ENCODE results near the gene PIP4K2C. TPM values are rescaled to one million over a fixed set of nuclear protein-coding genes. Genes with fewer than 3 reads are reported as not detected.
"Not testable (repeated sequence)": the region's sequence is repeated elsewhere in the genome, so short reads cannot be mapped to it uniquely, and the experiment has no call there.

PIP4K2C gene
- total and polyA plus RNA-seq, 10 of the 15 experiments (the other 5 are each of a cell fraction or from before 2014, with no cell fraction given) = 4.8 to 25.1 (median 14.9) TPM

DNA sequence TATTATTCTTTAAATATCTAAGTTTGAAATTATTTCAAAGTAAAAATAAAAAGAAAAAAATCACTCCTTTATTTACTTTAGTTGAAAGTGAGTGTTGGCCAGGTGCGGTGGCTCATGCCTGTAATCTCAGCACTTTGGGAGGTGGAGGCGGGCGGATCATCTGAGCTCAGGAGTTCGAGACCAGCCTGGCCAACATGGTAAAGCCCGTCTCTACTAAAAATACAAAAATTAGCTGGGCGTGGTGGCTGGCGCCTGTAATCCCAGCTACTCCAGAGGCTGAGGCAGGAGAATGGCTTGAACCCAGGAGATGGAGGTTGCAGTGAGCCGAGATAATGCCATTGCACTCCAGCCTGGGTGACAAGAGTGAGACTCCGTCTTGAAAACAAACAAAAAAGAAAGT is 45.7 kb downstream of the PIP4K2C start:
- H3K4me1 ChIP-seq (ENCODE audit: control insufficient read depth, insufficient read depth, low read length); BruUV-seq (replicated peaks); ATAC-seq; H3K27me3 ChIP-seq (replicated peaks in 1 of 2; ENCODE audit: control insufficient read depth in 2 of 2, insufficient read depth in 2 of 2, low read length in 1 of 2); intact Hi-C loops (cut with micrococcal nuclease; ENCODE audit: unreplicated experiment); FAIRE-seq; H4K20me1 ChIP-seq (ENCODE audit: control insufficient read depth, insufficient read depth); DNase-seq (ENCODE audit: low read depth, low spot score); POLR2A ChIA-PET; in situ Hi-C loops (cut with MboI); H3K4me3 ChIP-seq; H3K9me3 ChIP-seq (replicated peaks; ENCODE audit: control insufficient read depth, insufficient read depth, low read length); H3K36me3 ChIP-seq (ENCODE audit: control insufficient read depth in 2 of 2, insufficient read depth in 2 of 2, low read length in 1 of 2); H2AFZ ChIP-seq (ENCODE audit: control insufficient read depth, low read depth, low read length); H3K4me2 ChIP-seq (ENCODE audit: control insufficient read depth, insufficient read depth); H3K79me2 ChIP-seq (ENCODE audit: control insufficient read depth, insufficient read depth, low read length); H3K27ac ChIP-seq (ENCODE audit: control insufficient read depth, insufficient read depth); H3K9ac ChIP-seq (ENCODE audit: control insufficient read depth, insufficient read depth, low read length): not testable (repeated sequence)
- SMC1A ChIA-PET (ENCODE audit: uncharacterized antibody, unreplicated experiment) = interaction anchor here (0.7 to 3.1 kb wide), 3 partner anchors 52 to 803 kb away, joined by 3 to 15 read pairs (median 9); no protein-coding TSS in a partner anchor
- WGBS (ENCODE audit: insufficient coverage, insufficient replicate concordance, low lambda C conversion rate, missing lambda C conversion rate) = 66% methylated on average over 9 of the region's 9 CpGs
- CTCF ChIA-PET = interaction anchor here (0.7 to 6.1 kb wide), 3 partner anchors 53 to 161 kb away, joined by 3 to 38 read pairs (median 3); no protein-coding TSS in a partner anchor
- RAD21 ChIA-PET (ENCODE audit: unreplicated experiment) = interaction anchor here (1.3 kb wide), 1 partner anchor 22 kb away, joined by 3 read pairs; no protein-coding TSS in a partner anchor

DNA sequence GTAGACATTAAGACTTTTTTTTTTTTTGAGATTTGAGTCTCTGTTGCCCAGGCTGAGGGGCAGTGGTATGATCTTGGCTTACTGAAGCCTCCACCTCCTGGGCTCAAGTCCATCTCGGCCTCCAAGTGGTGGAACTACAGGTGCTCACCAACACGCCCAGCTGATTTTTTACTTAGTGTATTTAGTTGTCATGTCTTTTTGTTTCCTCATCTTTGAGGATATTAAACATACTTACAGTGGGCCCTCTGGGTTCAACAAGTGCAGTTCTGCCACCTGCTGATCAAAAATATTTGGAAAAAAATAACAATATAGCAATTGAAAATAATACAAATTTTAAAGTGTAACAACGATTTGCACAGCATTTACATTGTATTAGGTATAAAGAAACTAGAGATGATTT is 46.4 kb downstream of the PIP4K2C start:
- CTCF ChIA-PET = interaction anchor here (0.7 to 6.1 kb wide), 4 partner anchors 17 to 182 kb away, joined by 3 to 38 read pairs (median 4); no protein-coding TSS in a partner anchor
- Histone ChIP-seq H4K20me1 (ENCODE audit: control insufficient read depth, insufficient read depth) (no peaks in the 10 kb centered on the region), H3K9ac (ENCODE audit: control insufficient read depth, insufficient read depth, low read length) (no peak overlapping the region), H3K4me1 (ENCODE audit: control insufficient read depth, insufficient read depth, low read length) (no peaks in the 10 kb centered on the region), H3K27me3 (replicated peaks in 1 of 2; ENCODE audit: control insufficient read depth in 2 of 2, insufficient read depth in 2 of 2, low read length in 1 of 2) (no peaks in the 10 kb centered on the region; a peak in 1 of 4 replicates), H3K4me3 (no peak overlapping the region), H3K9me3 (replicated peaks; ENCODE audit: control insufficient read depth, insufficient read depth, low read length) (no peaks in the 10 kb centered on the region), H3K4me2 (ENCODE audit: control insufficient read depth, insufficient read depth) (no peak overlapping the region), H3K27ac (ENCODE audit: control insufficient read depth, insufficient read depth) (no peak overlapping the region), H2AFZ (ENCODE audit: control insufficient read depth, low read depth, low read length) (no peak overlapping the region), H3K36me3 (ENCODE audit: control insufficient read depth in 2 of 2, insufficient read depth in 2 of 2, low read length in 1 of 2) (no peaks in the 10 kb centered on the region), H3K79me2 (ENCODE audit: control insufficient read depth, insufficient read depth, low read length) (no peaks in the 10 kb centered on the region)
- RAD21 ChIA-PET (ENCODE audit: unreplicated experiment) = interaction anchor here (1.1 to 1.3 kb wide), 2 partner anchors 23 to 56 kb away, joined by 3 read pairs; no protein-coding TSS in a partner anchor
- in situ Hi-C loops (cut with MboI) (no loop called here), intact Hi-C loops (cut with micrococcal nuclease; ENCODE audit: unreplicated experiment) (no loop called here)
- TF ChIP-seq SMAD1 (IDR thresholded peaks at IDR 0.05; ENCODE audit: low read depth, partially characterized antibody) (no peak), NR2F1 (conservative IDR thresholded peaks at IDR 0.05) (no peak), STAT1 (conservative IDR thresholded peaks at IDR 0.05) (no peak), IKZF1 (conservative IDR thresholded peaks at IDR 0.05) (no peak), RBBP5 (conservative IDR thresholded peaks at IDR 0.05) (no peak), ZNF384 (IDR thresholded peaks at IDR 0.05; ENCODE audit: borderline replicate concordance, low read depth, low read length) (no peak)
- TF ChIP-seq, protein P1, sequence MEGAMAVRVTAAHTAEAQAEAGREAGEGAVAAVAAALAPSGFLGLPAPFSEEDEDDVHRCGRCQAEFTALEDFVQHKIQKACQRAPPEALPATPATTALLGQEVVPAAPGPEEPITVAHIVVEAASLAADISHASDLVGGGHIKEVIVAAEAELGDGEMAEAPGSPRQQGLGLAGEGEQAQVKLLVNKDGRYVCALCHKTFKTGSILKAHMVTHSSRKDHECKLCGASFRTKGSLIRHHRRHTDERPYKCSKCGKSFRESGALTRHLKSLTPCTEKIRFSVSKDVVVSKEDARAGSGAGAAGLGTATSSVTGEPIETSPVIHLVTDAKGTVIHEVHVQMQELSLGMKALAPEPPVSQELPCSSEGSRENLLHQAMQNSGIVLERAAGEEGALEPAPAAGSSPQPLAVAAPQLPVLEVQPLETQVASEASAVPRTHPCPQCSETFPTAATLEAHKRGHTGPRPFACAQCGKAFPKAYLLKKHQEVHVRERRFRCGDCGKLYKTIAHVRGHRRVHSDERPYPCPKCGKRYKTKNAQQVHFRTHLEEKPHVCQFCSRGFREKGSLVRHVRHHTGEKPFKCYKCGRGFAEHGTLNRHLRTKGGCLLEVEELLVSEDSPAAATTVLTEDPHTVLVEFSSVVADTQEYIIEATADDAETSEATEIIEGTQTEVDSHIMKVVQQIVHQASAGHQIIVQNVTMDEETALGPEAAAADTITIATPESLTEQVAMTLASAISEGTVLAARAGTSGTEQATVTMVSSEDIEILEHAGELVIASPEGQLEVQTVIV (IDR thresholded peaks at IDR 0.05; ENCODE audit: borderline replicate concordance, partially characterized antibody) = no peak
- TF ChIP-seq, protein P2, sequence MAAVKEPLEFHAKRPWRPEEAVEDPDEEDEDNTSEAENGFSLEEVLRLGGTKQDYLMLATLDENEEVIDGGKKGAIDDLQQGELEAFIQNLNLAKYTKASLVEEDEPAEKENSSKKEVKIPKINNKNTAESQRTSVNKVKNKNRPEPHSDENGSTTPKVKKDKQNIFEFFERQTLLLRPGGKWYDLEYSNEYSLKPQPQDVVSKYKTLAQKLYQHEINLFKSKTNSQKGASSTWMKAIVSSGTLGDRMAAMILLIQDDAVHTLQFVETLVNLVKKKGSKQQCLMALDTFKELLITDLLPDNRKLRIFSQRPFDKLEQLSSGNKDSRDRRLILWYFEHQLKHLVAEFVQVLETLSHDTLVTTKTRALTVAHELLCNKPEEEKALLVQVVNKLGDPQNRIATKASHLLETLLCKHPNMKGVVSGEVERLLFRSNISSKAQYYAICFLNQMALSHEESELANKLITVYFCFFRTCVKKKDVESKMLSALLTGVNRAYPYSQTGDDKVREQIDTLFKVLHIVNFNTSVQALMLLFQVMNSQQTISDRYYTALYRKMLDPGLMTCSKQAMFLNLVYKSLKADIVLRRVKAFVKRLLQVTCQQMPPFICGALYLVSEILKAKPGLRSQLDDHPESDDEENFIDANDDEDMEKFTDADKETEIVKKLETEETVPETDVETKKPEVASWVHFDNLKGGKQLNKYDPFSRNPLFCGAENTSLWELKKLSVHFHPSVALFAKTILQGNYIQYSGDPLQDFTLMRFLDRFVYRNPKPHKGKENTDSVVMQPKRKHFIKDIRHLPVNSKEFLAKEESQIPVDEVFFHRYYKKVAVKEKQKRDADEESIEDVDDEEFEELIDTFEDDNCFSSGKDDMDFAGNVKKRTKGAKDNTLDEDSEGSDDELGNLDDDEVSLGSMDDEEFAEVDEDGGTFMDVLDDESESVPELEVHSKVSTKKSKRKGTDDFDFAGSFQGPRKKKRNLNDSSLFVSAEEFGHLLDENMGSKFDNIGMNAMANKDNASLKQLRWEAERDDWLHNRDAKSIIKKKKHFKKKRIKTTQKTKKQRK (IDR thresholded peaks at IDR 0.05; ENCODE audit: low read depth, low read length) = no peak
- ATAC-seq (no peak), FAIRE-seq (no peak), DNase-seq (ENCODE audit: low read depth, low spot score) (no peak)
- 10% methylated on average over 3 of the region's 3 CpGs for WGBS (ENCODE audit: insufficient coverage, insufficient replicate concordance, low lambda C conversion rate, missing lambda C conversion rate)
- SMC1A ChIA-PET (ENCODE audit: uncharacterized antibody, unreplicated experiment) = interaction anchor here (0.7 to 3.1 kb wide), 3 partner anchors 53 to 803 kb away, joined by 3 to 15 read pairs (median 9); no protein-coding TSS in a partner anchor
- POLR2A ChIA-PET = no interaction called here
- no TSS peak for BruUV-seq (replicated peaks)
